Left forelimb (tissue), 1 donor: ENCODE results near the gene ELAPOR2.
"Not testable (repeated sequence)": the region's sequence is repeated elsewhere in the genome, so short reads cannot be mapped to it uniquely, and the experiment has no call there.

Experiments
- DNase-seq: peaks from one replicate; pipeline ENCODE4 v3.0.0-alpha.2; 2018; ENCODE audit warnings: low spot score

The ELAPOR2 gene

DNA sequence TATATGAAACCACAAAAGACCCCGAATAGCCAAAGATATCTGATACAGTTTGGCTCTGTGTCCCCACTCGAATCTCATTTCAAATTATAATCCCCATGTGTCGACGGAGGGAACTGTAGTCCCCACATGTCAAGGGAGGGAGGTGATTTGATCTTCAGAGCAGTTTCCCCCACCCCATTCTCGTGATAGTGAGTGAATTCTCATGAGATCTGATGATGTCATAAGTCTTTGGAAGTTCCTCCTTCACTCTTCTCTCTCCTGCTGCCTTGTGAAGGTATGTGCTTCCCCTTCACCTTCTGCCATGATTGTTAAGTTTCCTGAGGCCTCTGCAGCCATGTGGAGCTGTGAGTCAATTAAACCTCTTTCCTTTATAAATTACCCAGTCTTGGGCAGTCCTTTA, 13.0 kb downstream of the ELAPOR2 start:
- no peak for DNase-seq

DNA sequence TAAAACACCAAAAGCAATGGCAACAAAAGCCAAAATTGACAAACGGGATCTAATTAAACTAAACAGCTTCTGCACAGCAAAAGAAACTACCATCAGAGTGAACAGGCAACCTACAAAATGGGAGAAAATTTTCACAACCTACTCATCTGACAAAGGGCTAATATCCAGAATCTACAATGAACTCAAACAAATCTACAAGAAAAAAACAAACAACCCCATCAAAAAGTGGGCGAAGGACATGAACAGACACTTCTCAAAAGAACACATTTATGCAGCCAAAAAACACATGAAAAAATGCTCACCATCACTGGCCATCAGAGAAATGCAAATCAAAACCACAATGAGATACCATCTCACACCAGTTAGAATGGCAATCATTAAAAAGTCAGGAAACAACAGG, 14.7 kb downstream of the ELAPOR2 start:
- DNase-seq, result not testable (repeated sequence)

DNA sequence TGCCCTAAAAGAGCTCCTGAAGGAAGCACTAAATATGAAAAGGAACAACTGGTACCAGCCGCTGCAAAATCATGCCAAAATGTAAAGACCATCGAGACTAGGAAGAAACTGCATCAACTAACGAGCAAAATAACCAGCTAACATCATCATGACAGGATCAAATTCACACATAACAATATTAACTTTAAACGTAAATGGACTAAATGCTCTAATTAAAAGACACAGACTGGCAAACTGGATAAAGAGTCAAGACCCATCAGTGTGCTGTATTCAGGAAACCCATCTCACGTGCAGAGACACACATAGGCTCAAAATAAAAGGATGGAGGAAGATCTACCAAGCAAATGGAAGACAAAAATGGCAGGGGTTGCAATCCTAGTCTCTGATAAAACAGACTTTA, 17.9 kb downstream of the ELAPOR2 start:
- DNase-seq, result not testable (repeated sequence)

DNA sequence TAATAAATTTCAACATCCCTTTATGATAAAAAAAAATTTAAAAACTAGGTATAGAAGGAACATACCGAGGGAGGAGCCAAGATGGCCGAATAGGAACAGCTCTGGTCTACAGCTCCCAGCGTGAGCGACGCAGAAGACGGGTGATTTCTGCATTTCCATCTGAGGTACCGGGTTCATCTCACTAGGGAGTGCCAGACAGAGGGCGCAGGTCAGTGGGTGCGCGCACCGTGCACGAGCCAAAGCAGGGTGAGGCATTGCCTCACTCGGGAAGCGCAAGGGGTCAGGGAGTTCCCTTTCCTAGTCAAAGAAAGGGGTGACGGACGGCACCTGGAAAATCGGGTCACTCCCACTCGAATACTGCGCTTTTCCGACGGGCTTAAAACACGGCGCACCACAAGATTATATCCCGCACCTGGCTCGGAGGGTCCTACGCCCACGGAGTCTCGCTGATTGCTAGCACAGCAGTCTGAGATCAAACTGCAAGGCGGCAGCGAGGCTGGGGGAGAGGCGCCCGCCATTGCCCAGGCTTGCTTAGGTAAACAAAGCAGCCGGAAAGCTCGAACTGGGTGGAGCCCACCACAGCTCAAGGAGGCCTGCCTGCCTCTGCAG, 19.7 kb downstream of the ELAPOR2 start:
- DNase-seq, result not testable (repeated sequence)

DNA sequence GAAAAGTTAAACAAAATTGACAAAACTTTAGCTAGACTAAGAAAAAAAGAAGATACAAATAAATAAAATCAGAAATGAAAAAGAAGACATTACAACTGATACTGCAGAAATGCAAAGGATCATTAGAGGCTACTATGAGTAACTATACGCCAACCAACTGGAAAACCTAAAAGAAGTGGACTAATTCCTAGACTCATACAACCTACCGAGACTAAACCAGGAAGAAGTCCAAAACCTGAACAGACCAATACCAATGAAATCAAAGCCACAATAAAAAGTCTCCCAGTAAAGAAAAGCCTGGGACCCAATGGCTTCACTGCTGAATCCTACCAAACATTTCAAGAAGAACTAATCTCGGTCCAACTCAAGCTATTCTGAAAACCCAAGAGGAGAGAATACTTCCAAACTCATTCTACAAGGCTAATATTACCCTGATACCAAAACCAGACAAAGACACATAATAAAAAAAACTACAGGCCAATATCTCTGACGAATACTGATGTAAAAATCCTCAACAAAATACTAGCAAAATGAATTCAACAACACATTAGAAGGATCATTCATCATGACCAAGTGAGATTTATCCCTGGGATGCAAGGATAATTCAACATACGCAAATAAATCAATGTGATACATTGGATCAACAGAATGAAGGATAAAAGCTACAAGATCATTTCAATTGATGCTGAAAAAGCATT, 20.3 kb downstream of the ELAPOR2 start:
- DNase-seq, result no peak

DNA sequence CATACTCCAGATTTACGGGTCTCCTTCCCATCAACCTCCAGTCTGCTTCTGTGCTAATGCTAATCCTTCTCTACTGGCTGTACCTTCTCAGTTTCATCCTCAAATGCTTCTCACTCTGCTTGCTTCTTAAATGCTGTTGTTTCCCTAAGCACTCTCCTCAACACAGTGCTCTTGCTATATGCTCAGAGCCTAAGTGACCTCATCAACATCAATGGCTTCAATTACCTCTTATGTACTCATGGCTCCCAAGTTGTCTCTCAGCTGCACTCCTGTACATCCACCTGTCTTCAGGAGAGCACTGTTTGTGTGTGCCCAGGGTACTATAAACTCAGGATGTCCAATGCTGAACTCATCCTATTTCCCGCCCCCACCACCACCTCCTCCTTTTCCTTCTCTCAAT, 22.5 kb downstream of the ELAPOR2 start:
- DNase-seq, result no peak

DNA sequence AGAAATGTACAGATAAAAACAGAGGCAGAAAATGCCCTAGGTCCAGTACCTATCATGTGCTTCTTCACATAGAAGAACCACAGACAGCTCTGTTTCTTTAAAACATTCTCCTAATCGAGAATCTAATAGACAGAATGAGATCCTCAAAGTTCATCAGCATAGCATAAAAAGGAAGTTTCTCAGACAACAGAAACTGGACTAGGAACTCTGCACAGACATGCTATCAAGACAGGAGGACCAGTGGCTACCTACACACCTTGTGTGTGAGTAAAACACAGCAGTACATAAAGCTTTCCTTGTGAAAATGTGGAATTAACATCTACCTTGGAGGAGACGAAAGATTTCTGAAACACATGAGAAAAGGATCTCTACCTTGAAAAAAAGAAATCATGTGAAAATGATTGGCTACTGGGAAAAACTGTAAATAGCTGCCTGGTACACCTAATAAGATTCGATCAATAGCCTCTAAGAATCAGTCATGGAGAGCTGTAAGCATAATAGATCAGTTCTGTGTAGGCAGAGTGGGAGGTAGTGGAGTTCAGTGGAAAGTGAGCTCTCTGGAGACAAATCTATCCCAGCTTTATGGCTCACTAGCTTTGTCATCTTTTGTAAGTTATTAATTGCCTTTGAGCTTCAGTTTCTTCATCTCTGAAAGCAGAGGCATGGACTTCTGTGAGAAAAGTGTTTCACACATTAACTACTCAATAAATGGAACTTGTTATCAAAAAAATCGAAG, 26.7 kb downstream of the ELAPOR2 start:
- DNase-seq, result no peak

DNA sequence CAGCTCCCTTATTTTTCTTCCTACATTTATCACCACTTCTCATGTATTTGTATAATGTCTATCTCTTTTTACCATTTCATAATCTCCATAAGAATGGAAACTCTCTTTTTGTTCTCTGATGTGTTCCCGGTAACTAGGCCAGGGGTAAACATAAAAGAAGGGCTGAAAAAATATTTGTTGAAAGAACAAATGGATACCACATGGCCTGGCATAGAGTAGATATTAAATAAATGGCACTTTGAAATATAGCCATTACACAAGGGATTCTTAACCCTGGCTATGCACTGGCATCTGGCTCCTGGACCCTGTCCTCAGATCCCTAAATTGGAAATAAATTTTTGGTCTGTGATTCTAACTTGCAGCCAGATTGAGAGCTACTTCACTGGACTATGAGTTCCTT, 30.4 kb downstream of the ELAPOR2 start:
- no peak for DNase-seq

DNA sequence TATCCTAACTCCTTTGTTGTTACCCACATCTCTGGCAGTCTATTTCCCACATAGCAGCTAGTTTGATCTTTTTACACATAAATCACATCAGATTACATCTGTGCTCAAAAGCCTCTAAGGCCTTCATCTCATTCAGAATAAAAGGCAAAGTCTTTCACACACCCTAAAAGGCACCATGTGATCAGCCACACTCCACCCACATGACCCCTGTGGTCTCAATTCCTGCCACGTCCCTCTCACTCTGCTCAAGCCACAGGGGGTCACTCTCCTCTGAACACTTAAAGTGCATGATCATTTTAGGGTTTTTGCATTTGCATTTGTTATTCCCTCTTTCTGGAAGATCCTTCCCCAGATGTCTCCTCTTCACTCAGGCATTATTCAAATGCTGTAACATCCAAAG, 30.8 kb downstream of the ELAPOR2 start:
- no peak for DNase-seq

DNA sequence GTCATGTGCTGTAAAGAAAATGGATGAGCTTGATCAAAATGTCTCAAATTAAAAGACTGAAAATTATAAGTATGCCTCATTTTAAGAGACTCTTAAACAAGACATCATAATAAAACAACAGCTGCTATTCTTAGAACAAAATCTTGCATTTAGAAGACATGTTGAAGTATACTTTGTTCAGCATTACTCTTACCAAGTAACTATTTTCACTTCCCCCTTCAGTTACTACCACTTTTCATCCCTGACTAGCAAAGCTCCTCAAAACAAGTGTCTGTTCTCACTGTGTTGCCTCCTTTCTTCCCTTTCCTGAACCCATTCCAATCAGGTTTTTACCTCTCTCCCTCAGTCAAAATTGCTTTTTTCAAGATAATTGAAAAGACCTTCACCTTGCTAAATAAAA, 31.6 kb downstream of the ELAPOR2 start:
- no peak for DNase-seq

DNA sequence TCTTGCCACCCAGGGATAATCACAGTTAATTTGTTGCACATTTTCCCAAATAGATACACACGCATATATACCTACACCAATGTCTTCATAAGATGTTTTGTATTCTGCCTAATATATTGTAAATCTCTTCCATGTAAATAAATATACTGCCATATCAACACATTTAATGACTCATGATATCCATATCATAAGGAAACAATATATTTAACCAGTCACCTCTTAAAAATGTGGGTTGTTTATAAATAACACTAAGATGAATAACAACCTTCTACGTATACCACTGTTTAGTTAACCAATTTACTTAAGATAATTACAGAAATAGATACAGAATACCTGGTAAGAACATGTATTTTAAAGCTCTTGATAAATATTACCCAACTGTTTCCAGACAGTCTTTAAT, 38.2 kb downstream of the ELAPOR2 start:
- DNase-seq, result no peak

DNA sequence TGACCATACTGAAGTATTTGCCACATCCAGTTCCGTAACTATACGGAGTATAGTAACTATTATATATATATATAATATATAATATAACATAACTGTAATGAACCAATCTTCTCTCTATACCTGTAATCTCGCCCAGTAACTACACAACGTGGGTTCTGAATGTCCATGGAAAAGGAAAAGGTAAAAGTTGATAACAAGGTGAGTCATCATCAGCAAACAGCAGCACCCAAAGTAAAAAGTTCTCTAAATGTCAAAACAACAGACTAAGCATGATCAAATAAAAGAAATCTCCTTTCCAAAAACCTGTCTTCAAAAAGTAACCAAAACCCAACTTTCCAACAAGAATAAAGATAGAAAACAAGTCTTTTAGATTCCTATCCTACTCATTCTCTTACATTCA, 42.8 kb downstream of the ELAPOR2 start:
- no peak for DNase-seq

DNA sequence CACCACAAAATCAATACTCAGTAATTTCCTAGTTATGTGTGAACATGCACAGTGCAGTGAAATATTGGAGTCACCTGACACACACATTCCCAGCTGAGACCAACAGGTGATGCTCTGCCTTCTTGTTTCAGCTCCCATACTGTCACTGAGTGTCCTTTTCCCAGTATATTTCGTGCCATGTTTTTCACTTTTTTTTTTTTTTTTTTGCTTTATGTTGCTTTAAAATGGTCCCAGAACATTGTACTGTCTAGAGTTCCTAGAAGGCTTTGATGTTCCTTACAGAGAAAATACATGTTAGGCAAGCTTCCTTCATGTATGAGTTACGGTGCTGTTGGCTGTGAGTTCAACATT, 45.6 kb downstream of the ELAPOR2 start:
- no peak for DNase-seq

DNA sequence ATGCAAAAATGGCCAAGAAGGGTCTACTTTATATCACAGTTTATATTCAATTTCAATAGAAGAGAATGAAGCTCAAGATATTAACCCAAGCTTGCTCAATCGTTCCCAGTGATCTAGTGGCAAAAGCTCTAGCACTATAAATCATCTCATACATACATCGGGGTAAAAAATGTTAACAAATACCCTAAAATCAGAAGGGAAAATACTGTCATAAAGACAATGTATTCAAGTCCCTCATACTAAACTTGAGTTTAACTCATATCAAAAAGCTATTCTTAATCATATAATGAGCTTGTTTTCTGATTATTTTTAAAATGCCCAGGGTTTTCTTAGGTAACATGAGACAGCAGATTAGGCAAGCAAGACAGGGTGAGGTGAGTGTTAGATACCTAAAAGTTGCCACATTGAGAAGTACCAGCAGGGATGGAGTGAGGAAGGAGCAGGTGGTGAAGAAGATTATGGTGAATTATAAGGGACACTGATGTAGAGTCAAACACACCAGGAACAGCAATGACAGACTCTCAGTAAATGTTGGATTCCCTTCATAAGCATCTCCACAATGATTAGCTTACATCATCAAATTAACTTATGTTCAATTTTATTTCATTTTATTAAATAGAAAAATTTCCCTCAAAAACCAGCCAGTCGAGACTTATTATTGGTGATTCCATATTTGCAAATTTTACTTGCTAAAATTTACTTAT, 46.2 kb downstream of the ELAPOR2 start:
- DNase-seq, result no peak
